A673 (cell line): ENCODE measurements around the gene TRNAU1AP.

Experiments
- EZH2 ChIP-seq: fragments of 200-600 bp; sonication (generic); IDR thresholded peaks from 2 replicates; pipeline ENCODE4 v1.6.1; 2017; ENCODE audit warnings: borderline replicate concordance, low read depth, mild to moderate bottlenecking, mixed read lengths, antibody characterized with exemption, low read length; ENCODE audit not compliant: poor library complexity, severe bottlenecking
- TF ChIP-seq, protein P1 (sequence below): fragments of 300-800, 200-600 bp; sonication (generic); conservative IDR thresholded peaks from 2 replicates; pipeline ENCODE4 v1.5.1; 2017; ENCODE audit warnings: low read depth, mild to moderate bottlenecking, antibody characterized with exemption, low read length, moderate library complexity, mixed read lengths

DNA sequence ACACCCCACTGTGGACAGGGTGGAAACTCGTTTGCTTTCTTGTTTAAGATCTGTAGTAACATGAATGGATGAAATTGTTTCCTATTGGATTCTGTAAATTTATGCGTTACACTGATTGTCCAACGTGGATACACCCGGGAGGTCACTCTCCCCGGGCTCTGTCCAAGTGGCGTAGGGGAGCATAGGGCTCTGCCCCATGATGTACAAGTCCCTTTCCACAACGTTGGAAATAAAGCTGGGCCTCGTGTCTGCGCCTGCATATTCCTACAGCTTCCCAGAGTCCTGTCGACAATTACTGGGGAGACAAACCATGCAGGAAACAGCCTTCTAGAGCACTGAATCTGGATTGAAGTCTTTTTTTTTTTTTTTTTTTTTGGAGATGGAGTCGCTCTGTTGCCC lies 45.6 kb upstream of the TRNAU1AP start:
- TF ChIP-seq, protein P1, sequence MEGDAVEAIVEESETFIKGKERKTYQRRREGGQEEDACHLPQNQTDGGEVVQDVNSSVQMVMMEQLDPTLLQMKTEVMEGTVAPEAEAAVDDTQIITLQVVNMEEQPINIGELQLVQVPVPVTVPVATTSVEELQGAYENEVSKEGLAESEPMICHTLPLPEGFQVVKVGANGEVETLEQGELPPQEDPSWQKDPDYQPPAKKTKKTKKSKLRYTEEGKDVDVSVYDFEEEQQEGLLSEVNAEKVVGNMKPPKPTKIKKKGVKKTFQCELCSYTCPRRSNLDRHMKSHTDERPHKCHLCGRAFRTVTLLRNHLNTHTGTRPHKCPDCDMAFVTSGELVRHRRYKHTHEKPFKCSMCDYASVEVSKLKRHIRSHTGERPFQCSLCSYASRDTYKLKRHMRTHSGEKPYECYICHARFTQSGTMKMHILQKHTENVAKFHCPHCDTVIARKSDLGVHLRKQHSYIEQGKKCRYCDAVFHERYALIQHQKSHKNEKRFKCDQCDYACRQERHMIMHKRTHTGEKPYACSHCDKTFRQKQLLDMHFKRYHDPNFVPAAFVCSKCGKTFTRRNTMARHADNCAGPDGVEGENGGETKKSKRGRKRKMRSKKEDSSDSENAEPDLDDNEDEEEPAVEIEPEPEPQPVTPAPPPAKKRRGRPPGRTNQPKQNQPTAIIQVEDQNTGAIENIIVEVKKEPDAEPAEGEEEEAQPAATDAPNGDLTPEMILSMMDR: no peak
- no peak for TF ChIP-seq EZH2
